ACHN (cell line): ENCODE measurements around the gene ERMARD.

ENCODE experiments used
- DNase-seq: peaks from one replicate; pipeline ENCODE4 v3.0.0-alpha.2; 2015
- in situ Hi-C: cut with HindIII; loops from 2 replicates; pipeline ENCODE4 v1.10.0; 2017; ENCODE audit warnings: low sequenced_read_pairs, low pct_ligation_motif_present, low pct_unique_long_range_greater_than_20kb

Gene ERMARD

DNA sequence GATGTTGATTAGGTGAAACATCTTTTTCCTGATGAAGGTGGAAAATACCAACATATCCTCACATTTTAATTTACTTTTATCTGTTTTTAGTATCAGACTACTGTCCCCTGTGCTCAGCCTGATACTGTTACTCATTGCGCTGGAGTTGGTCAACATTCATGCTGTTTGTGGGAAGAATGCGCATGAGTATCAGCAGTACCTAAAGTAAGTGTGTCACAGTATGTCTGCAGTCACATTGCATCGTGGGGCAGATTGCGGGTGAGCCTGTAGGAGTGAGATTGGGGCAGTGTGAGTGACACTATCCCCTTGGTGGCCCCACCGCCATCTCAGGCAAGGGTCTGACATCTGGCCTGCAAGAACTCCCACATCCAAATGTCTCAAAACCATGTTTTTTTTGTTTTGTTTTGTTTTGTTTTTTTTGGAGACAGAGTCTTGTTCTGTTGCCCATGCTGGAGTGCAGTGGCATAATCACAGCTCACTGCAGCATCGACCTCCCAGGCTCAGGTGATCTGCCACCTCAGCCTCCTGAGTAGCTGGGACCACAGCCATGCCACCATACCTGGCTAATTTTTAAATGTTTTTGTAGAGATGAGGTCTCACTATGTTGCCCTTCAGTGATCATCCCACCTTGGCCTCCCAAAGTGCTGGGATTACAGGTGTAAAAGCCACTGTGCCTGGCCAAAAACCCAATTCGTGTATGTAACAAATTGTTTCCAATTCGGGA is 27.8 kb downstream of the ERMARD start:
- in situ Hi-C loops, result no loop called here
- no peak for DNase-seq

DNA sequence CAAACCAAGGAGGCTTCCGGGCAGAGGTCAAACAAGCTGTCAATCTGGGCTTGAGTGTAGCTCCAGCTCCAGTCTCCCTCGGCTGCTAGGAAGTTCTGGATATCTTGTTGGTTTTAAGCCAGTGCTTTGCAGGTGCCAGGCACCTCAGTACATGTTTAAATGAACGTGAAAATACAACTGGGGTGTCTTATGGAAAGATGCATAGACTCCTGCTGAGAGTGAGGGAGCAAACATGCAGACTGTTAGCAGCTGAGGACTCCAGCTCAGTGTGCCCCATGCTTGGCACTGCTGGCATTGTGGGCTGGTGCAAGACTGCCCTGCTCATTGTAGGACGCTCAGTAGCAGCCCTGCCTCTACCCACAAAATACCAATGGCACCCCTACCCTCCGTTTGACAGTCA is 28.5 kb downstream of the ERMARD start:
- DNase-seq, result no peak
- in situ Hi-C loops, result no loop called here

DNA sequence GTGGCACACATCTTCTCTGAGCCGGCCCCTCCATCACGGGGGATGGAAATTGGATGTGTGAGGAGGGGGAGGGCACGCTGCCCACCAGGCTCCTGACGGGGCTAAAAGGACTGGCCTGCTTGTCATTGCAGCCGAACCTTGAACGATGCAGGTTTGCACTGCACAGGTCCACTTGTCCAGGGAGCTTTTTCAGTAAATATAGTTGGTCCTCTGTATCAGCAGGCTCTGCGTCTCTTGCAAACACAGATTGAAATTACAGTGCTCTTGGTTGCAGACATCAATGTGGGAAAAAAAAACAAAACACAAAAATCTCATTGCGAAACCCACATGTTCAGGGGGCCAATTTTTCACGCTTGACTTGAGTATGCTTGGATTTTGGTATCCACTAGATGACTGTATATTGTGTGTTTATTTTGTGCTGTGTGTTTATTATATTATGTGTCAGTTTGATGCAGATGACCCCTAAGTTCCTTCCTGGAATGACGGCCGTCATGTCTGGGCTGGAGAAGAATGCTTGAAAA is 29.2 kb downstream of the ERMARD start:
- in situ Hi-C loops, result no loop called here
- DNase-seq, result no peak

DNA sequence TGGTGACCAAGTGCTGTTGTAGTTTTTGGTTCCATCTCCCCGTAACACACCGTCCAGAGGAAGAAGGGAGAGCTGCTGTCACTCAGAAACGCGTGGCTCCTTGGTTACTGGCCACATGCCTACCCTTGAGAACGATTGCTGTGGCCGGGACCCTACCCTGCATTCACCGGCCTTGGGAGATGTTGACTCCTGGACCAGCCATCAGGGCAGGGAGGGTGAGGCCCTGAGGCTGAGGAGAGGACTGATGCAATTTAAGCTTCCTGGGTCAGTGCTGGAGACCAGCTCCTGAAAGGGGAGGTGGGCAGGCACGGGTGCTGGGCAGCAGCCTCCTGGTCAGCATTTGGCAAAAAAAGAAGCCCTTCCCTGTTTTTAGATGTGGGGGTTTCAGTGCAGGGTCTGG is 31.5 kb downstream of the ERMARD start:
- no peak for DNase-seq
- in situ Hi-C loops, result no loop called here

DNA sequence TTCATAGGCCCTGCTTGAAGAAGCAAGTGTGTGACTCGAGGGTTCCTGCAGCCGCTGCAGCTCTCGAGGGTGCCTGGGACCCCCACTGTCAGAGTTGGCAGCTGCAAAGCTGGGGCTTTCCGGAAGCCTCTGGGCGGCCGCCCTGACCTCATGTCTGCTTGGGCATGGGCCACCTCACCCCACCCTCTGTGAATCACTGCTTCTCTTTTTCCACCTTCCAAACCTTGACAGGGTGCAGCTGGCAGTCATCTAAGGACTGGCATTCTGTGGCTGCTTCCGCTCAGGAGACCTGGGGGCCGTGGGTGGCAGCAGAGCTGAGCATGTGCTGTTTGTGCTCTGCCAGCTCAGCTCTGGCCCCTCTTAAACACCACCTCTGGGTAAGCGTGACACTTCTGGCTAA is 32.0 kb downstream of the ERMARD start:
- in situ Hi-C loops, result no loop called here
- DNase-seq, result no peak

DNA sequence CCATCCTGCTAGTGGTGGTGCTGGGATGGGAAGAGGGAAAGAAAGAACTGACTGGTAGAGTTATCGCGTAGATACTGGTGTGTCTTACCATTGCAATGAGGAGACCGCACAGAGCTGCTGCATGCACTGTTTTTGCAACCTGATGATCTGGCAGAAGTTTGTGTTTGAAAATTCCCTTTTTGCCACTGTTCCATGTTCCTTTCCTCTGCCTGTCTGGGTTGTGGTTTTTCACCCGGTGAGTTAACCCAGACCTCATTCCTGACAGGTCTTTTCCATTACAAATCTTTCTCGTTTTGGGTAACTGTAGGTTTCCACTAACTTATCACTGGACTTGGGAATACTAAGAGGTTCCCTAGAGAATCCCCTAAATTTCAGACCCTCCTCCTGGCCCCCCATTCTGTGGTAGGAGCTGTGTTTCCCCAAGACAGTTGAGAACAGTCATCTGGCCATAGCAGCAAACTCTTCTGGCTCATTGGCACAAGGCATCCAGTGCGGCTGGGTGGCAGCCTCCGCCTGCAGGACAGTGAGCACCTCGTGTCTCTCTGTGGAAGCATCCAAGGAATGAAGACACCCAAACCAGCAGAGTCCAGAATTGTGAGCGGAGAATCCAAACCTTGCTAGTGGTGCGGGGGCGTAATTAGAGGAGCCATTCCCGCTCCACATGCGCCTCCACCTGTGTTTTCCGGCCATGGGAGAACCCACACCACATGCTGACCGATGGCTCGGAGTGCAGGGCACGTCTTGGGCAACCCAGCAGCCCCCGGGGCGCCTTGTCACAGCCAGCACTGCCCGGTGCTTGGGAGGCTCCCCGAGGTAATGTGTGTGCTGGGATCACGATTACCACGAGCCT is 32.8 kb downstream of the ERMARD start:
- no peak for DNase-seq
- in situ Hi-C loops, result no loop called here

DNA sequence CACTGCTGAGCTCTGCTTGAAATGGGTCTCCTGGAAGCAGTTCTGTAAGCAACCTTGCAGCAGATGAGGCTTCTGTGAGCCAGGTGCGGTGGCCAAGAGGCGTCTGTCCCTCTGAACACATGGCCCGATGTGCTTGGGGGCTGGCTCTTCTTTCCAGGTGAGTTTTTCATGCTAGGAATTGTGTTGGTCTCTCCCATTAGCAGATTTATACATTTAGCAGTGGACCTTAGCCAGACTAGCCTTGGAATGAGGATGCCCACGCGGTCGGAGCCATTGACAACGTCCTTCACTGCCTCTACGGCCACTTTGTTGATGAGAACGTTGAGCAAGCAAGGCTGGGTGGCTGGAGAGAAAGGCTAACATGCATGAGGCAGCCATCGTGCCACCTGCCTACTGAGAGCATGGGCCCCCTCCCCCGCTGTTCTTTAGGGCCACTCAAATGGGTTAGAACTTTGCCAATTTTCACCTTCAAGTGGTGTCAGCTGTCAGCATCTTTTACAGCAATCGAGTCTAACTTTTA is 33.5 kb downstream of the ERMARD start:
- in situ Hi-C loops, result no loop called here
- DNase-seq, result no peak

DNA sequence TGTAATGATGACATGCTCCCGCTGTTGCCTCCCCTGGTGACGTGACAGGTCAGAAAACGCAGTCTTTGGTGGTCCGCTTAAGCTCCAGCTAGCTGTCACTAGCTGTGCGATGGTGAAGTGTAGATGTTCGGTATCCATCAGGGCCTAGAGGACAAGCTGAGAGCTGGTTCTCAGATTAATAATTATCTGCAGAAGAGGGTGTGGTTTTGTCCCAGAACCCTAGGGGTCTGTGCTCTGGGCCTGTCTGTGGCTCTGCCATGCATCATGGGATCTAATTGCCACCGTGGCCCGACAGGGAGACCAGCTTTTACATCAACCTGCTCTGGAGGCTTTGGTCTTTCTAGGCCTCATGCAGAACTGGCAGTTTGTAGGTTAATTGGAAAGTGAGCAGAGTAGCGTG is 34.1 kb downstream of the ERMARD start:
- no peak for DNase-seq
- in situ Hi-C loops, result no loop called here

DNA sequence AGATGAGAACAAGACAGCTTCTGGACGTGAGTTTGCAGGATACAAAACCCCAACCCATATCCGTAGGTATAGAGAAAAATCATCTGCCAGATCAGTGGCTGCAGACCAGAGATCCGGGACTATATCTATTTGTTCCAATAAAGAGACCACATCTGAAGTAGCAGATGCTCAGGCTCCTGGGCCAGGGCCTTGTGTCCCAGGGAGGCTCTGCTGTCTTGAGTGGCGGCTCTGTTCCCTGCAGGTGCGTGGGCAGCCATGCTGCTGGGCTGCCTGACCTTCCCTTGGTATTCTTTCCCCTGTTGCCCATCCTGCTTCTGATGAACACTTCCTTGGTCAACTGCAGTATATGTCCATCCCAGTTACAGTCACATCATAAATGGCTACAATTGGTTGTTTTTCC is 34.9 kb downstream of the ERMARD start:
- in situ Hi-C loops, result no loop called here
- no peak for DNase-seq

DNA sequence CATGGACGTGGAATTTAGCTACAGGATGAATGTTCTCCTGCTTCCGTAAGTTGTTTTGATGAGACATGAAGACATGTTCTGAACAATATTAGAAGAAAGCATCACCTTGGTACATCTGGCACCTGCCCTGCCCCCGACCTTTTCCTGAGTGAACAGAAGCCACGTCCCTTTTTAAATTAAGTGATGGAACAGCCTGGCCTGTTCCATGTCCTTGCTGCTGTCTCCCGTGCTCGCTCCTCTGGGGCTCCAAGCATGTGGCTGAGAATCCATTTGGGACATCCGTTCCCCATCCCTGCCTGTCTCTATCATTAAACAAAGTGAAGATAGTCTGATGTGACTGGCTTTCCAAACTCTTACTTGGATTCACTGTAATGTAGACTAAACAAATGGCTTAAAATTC is 36.4 kb downstream of the ERMARD start:
- in situ Hi-C loops, result no loop called here
- DNase-seq, result no peak

DNA sequence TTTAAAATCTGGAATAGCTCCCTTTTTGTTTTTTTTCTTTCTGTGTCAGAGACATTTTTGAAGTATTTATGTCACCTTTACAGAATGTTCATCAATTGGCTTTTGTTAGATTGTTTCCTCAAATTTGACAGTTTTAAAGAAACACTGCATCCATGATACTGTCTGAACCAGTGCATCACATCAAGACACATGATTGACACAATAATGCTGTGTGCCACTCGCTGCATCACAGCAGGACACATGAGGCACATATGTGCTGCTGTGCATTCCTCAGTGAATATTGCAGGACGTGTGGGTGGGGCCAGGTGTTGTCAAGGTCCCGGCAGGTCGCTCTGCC is 37.4 kb downstream of the ERMARD start:
- no peak for DNase-seq
- in situ Hi-C loops, result no loop called here

DNA sequence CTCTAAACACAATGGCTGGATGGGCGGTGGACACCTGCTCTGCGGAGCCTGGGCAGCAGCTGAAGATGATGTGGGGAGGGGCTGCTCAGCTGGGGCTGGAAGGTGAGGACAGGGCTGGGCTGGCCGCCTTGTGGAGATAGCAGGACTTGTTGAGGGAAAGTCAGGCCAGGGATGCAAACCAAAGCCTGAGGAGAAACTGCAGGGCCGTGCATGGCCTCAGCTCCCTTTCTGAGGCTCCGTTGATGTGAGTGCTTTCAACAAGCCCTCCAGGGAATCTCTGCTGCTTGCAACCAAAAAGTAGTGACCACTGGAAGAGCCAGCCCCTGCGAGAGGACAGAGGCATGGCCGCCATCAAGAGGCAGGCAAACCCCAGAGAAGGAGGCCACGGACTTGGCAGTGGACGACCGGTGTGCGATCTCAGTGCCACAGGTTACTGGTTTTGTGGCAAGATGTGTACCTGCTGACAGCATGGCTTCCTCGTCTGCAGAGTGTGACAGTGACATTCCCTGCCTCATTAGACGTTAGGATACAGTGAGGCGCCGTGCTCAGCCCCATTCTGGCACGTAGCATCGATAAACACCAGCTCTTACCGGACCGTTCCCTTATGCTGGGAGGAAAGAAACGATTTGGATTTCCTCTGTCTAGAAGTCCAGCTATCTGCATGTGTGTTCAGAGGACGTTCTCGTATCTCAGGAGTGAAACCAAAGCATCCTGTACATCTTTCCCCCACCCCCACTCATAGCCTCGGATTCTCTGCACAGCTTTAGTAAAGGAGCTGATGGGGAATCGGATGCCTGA is 37.9 kb downstream of the ERMARD start:
- in situ Hi-C loops, result no loop called here
- no peak for DNase-seq

DNA sequence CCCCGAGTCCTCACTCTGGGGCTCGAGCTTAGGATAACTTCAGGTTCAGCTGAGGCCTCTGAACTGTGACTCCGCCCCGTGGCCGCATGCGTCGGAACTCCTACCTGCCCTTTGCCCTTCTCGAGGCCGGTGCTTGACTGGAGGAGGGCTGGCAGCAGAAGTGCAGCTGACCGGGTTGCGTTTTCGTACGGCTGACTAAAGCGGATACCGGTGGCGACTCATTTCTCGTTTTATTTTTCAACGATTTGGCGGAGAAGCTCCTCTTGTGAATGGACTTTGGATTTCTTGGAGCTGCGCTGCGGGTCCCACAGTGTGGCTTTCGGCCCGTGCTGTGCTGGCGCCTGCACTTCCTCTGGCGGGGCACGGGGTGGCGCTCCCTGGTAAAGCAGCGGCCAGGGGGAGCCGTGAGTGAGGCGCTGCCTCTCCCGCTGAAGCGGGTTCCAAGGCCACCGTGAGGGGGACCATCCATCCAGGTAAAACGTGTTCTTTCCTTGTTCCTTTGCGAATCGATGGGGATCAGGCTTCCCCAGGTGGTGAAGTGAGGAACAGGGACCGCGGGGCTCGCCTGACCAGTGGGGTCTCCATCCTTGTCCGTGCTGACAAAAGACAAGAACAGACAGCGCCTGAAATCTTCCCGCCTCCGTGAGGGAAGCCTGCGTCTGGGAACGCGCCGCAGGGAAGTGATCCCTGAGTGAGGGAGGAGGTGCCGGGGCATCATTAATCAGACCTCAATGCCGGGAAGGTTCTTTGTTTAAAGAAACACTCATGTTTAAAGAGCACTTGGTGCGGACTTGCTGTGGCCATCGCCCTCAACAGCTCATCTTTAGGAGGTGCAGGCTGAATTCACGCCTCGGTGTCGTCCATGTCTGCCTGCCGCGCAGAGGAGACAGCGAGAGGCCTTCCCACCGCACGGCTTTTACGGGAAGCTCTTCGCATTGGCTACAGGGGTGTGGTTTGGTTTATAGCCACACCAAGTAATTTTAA is 38.8 kb downstream of the ERMARD start:
- peak; percentile 65 for DNase-seq
- in situ Hi-C loops, result no loop called here

DNA sequence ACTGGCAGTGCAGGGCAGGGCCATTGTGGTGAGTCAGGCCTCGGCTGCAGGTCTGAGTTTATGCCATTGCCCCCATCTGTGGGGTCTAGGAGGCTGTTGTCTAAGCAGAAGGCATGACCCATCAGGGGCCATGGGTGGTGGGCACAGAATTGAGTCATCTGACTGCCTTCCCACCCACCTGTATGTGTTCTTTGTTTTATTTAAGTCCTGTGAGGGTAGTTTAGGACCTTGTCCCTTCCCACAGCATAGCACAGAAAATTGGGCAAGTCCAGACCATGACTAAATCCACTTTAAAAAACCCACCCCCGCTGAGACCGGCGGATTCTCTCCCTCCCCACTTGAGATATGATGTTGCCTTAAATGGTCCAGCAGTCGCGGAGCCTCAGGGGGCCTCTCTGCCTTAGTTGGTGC is 40.3 kb downstream of the ERMARD start:
- in situ Hi-C loops, result no loop called here
- DNase-seq, result no peak

DNA sequence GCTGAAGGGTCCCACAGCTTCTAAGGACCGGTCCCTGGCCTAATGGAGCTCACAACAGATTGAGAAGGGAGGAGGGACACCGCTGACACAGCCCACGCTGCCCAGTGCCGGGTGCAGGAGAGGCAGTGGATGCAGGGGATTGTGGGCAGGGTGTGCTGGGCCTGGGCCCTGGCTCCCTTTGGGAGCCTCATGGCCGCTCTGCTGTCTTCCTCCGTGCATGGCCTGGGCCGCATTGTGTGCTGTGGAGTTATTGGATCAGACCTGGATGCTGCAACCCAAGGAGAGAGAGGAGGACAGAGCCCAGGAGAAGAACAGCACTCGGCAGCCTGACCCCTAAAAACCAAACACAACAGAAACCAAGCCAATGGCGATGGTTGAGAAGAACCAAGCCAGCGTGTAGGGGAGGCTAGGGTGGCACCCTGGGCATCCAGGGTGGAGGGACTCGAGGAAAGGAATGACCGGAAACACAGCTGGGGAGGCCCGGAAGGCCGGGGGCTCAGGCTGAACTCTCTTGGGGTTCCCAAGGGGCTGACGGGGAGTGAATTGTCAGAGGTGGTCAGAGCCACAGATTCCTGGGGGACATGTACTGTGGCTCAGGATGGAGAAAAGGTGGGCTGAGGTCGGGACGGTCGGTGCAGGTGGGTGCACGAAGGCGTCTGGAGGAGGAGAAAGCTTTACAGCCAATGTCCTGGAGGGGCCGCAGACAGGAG is 41.0 kb downstream of the ERMARD start:
- in situ Hi-C loops, result no loop called here
- DNase-seq, result no peak

DNA sequence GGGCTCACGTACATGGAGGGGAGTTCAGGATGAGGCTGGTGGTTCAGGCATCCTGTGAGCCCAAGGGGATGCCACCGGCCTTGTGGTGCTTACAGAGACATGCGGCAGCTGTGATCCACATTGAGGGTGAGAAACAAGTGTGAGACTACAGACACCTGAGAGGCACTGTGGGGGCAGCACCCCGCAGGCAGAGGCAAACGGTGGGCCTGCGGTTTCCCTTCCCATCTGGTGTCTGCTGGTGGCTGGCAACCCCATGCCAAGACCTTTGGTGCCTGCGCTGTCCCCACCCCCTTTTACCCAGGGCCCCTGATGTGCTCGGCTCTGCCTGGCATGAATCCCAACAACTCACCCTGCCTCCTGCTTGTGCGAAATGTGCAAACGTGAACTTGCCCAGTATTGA is 42.0 kb downstream of the ERMARD start:
- DNase-seq, result no peak
- in situ Hi-C loops, result no loop called here

DNA sequence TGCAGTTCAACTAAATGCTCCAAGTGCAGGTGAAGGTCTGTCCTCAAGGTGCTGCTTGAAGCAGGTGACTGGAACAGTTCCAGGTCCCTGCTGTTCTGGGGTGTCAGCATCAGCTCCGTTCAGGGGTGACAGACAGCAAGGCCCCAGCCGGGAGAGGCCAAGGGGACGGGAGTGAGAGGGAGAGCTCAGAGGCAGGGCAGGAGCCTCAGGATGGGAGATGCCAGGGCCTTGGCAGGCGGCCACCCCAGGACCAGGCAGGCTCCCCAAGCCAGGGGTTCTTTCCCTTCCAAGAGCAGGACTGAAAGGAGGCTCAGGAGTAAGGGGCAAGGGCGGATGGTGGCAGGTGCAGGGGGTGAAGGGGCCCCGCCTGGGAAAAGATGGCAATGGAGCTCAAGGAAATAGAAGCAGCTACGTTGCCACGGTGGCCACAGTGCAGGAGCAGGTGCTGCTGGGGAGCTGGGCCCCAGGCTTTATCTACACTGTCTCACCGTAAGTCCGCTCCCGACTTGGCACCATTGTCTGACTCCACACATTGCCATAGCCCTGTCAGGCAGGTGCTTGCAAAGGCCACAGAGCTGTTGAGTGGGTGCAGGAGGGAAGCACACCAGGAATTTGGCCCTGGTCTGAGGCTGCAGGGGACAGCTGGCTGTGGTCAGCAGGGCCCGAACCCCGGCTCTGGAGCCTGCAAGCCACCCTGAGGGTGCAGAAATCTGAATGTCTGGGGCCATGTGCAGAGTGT is 43.1 kb downstream of the ERMARD start:
- DNase-seq, result no peak
- in situ Hi-C loops, result no loop called here
